ENCODE data around the gene GALNT10. TPM values are rescaled to one million over a fixed set of nuclear protein-coding genes. Genes with fewer than 3 reads are reported as not detected.

The GALNT10 gene
- total and polyA plus RNA-seq, 2 of the 8 experiments (the other 6 are each of a cell fraction or from before 2014, with no cell fraction given): 4.6 to 15.5 TPM

GRCh38 chr5:154269414-154269813 is 78.9 kb downstream of the GALNT10 start:
- H3K79me2 ChIP-seq (ENCODE audit: control insufficient read depth in 1 of 2, insufficient read depth in 2 of 2, low read length in 2 of 2): no peaks in the 10 kb centered on the region
- no peak for TF ChIP-seq SIN3A (conservative IDR thresholded peaks at IDR 0.05 in 1 of 2, IDR thresholded peaks at IDR 0.05 in 1 of 2; ENCODE audit: low read depth in 1 of 2, low read length in 2 of 2)
- TF ChIP-seq TAF1 (IDR thresholded peaks at IDR 0.05; ENCODE audit: low read depth, low read length): no peak
- no peak for TF ChIP-seq SP1 (IDR thresholded peaks at IDR 0.05; ENCODE audit: low read depth, low read length)
- no peak for TF ChIP-seq ASH2L (IDR thresholded peaks at IDR 0.05; ENCODE audit: low read length)
- no peak for TF ChIP-seq POLR2A (IDR thresholded peaks at IDR 0.05; ENCODE audit: control extremely low read depth in 1 of 2, low read depth in 2 of 2, low read length in 2 of 2)
- TF ChIP-seq CREB1 (IDR thresholded peaks at IDR 0.05): no peak
- no peak for TF ChIP-seq RNF2 (IDR thresholded peaks at IDR 0.05; ENCODE audit: borderline replicate concordance, low read depth, low read length, missing control alignments, poor library complexity, severe bottlenecking)
- TF ChIP-seq NANOG (IDR thresholded peaks at IDR 0.05; ENCODE audit: insufficient read depth, low read depth, low read length, poor library complexity, severe bottlenecking): no peak
- TF ChIP-seq CBX5 (IDR thresholded peaks at IDR 0.05; ENCODE audit: low read depth, low read length): no peak
- TF ChIP-seq SP4 (IDR thresholded peaks at IDR 0.05; ENCODE audit: low read length): no peak
- no peak for TF ChIP-seq CHD2 (IDR thresholded peaks at IDR 0.05; ENCODE audit: low read length)
- TF ChIP-seq EGR1 (IDR thresholded peaks at IDR 0.05; ENCODE audit: borderline replicate concordance, low read depth, low read length): no peak
- no peak for TF ChIP-seq BACH1 (IDR thresholded peaks at IDR 0.05; ENCODE audit: low read length)
- TF ChIP-seq CHD1 (IDR thresholded peaks at IDR 0.05; ENCODE audit: low read depth, low read length): no peak
- no peak for TF ChIP-seq SIX5 (IDR thresholded peaks at IDR 0.05; ENCODE audit: low read depth, low read length)
- no peak for TF ChIP-seq GTF2F1 (IDR thresholded peaks at IDR 0.05; ENCODE audit: borderline replicate concordance, low read depth, low read length)

More at GRCh38 chr5:154269414-154269813, 78.9 kb downstream of the GALNT10 start:
- DNase-seq (ENCODE audit: low read depth in 1 of 2, low spot score in 2 of 2): no peak
- Histone ChIP-seq H3K79me1 (ENCODE audit: low read depth, low read length) (0 out of 2 replicates have a peak, but pooled peaks cover 3% of the 10 kb centered on the region), H3K18ac (ENCODE audit: extremely low read depth, low read length) (no peak overlapping the region), H3K23ac (ENCODE audit: insufficient read length) (no peak overlapping the region), H4K8ac (ENCODE audit: extremely low read depth, insufficient read depth, low read length) (no peak overlapping the region), H2BK12ac (ENCODE audit: low read depth, low read length) (no peak overlapping the region), H2BK5ac (ENCODE audit: low read depth, low read length) (no peak overlapping the region), H4K20me1 (replicated peaks in 1 of 2; ENCODE audit: control insufficient read depth in 1 of 2, insufficient read depth in 2 of 2, low read length in 2 of 2) (peaks cover 0 to 2% of the 10 kb centered on the region in 2 experiments), H3K4me2 (ENCODE audit: insufficient read depth in 1 of 2, low read depth in 2 of 2, low read length in 2 of 2) (no peak overlapping the region), H2AFZ (ENCODE audit: low read length) (no peak overlapping the region), H3K27ac (ENCODE audit: low read depth, low read length) (no peak overlapping the region; the same call in 1 of the 2 replicates), H3K14ac (ENCODE audit: insufficient read length) (no peak overlapping the region), H3K36me3 (ENCODE audit: control insufficient read depth in 2 of 4, insufficient read depth in 4 of 4, low read length in 3 of 4) (no peaks in the 10 kb centered on the region), H2BK15ac (ENCODE audit: low read length) (no peak overlapping the region), H3K23me2 (ENCODE audit: low read depth, low read length) (no peaks in the 10 kb centered on the region), H2BK120ac (replicated peaks; ENCODE audit: low read depth, low read length) (no peak overlapping the region), H3K4me3 (ENCODE audit: extremely low read depth in 1 of 4, insufficient read depth in 2 of 4, low read depth in 3 of 4, low read length in 4 of 4) (no peak overlapping the region), H3K9me3 (ENCODE audit: insufficient read depth in 2 of 2, low read depth in 1 of 2, low read length in 1 of 2) (no peaks in the 10 kb centered on the region), H3K56ac (replicated peaks; ENCODE audit: insufficient read length, low read depth, low read length) (no peak overlapping the region), H4K91ac (replicated peaks; ENCODE audit: insufficient read length, low read length) (no peak overlapping the region), H3K27me3 (replicated peaks in 1 of 4; ENCODE audit: control insufficient read depth in 3 of 4, extremely low read depth in 1 of 4, insufficient read depth in 3 of 4, low read length in 3 of 4) (no peaks in the 10 kb centered on the region), H2BK20ac (ENCODE audit: low read length) (no peak overlapping the region), H4K5ac (ENCODE audit: insufficient read length, low read depth, low read length) (no peak overlapping the region), H3K4me1 (replicated peaks in 1 of 4; ENCODE audit: control insufficient read depth in 3 of 4, insufficient read depth in 4 of 4, low read length in 3 of 4) (peaks cover 0 to 9% (median 1%) of the 10 kb centered on the region in 4 experiments; a peak in 2 of 7 replicates), H3K4ac (replicated peaks; ENCODE audit: insufficient read length, low read depth, low read length) (no peak overlapping the region), H2AK5ac (ENCODE audit: low read depth, low read length) (no peak overlapping the region), H3K9ac (replicated peaks in 1 of 4; ENCODE audit: extremely low read depth in 1 of 4, low read depth in 3 of 4, low read length in 3 of 4) (no peak overlapping the region)
- FAIRE-seq: no peak
- 94% methylated on average over 3 of the region's 3 CpGs; no CpG with 5 or more reads in 1 of the 2 experiments for WGBS, 2 experiments (ENCODE audit: extremely low coverage in 1 of 2, insufficient coverage in 1 of 2, insufficient read length in 1 of 2, insufficient replicate concordance in 2 of 2, low coverage in 1 of 2, low lambda C conversion rate in 2 of 2, missing lambda C conversion rate in 1 of 2)
- CTCF ChIA-PET (ENCODE audit: partially characterized antibody): interaction anchor here (0.6 to 1.2 kb wide), 2 partner anchors 10 to 67 kb away, joined by 3 to 5 read pairs; no protein-coding TSS in a partner anchor
- POLR2A ChIA-PET (ENCODE audit: partially characterized antibody): no interaction called here
